NCI-H1105 (cell line): ENCODE measurements around the gene VSNL1.
"Not testable (repeated sequence)": the region's sequence is repeated elsewhere in the genome, so short reads cannot be mapped to it uniquely, and the experiment has no call there.

Experiments used
- DNase-seq: peaks from one replicate; lab custom pipeline; 2025; lab: John Stamatoyannopoulos, UW

Gene VSNL1

DNA sequence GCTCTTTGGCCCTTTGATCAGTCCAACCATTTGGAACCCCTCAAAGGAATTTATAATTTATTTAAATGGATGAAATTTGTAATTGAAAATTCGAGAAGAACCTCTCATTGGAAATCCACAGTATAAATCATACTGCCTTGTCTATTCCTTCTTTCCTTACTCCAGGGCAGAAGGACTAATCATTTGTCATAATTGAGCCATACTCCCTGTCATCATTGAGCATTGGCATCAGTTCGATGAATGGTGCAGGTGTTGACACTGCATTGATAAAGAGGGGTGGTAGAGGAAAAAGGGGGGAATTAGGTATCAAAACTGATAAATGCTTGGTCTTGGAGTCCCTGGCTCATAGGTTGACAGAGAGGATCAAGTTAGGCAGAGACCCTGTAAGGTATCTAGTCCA lies 2.0 kb downstream of the VSNL1 start:
- DNase-seq: no peak

DNA sequence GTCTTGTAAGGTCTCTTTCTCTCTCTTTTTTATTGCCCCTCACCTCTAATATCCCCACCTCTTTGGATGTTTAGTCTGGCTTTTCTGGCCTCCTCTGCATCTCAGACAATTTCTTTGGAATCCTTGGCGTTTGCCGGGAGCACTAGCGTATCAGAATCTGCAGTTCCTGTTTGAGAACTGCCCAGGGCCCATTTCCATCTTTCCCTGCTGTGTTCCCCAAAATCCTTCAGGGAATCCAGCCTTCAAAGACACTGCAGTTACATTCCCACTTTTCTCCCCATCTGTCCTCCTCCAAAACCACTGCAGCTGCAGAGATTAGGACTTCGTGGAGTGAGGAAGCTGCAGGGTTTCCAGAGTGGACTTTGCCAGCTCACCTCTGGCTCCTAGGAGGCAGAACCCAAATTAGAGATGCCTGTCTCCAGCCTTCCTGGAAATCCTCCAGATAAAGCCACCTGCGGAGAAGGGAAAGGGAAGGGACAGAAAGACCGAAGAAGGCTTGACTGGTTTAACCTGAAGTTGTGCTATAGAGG lies 2.7 kb downstream of the VSNL1 start:
- DNase-seq: no peak

- no peak for DNase-seq
These were observed 3.4 kb downstream of the VSNL1 start for GRCh38 chr2:17543848-17544247.

GRCh38 chr2:17544256-17544655 lies 3.8 kb downstream of the VSNL1 start:
- DNase-seq: no peak

- DNase-seq: no peak
These were observed 5.5 kb downstream of the VSNL1 start for GRCh38 chr2:17545680-17546613.

- DNase-seq: no peak
These were observed 6.7 kb downstream of the VSNL1 start for GRCh38 chr2:17547237-17547636.

GRCh38 chr2:17547737-17548136 lies 7.2 kb downstream of the VSNL1 start:
- no peak for DNase-seq

GRCh38 chr2:17550907-17551306 lies 10.4 kb downstream of the VSNL1 start:
- DNase-seq: no peak

GRCh38 chr2:17555150-17555549 lies 14.7 kb downstream of the VSNL1 start:
- DNase-seq: no peak

GRCh38 chr2:17557596-17557995 lies 17.1 kb downstream of the VSNL1 start:
- DNase-seq: no peak

DNA sequence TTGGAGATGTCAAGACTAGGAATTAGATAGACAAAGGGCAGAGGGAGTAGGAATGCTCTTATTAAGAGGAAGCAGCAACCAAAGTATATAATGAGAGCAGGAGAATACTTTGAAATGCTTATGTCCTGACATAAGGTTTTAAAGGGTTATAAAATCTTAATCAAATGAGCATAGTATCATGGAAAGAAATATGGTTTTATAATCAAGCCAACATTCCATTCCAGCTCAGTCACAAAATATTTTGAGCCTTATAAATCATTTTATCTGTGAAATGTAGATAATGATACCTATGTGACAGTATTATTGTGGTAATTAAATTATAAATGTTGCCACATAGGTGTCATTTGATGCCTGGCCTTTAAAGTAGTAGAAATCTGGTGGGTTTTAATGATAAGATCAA lies 17.6 kb downstream of the VSNL1 start:
- DNase-seq: no peak

- DNase-seq: no peak
These were observed 18.4 kb downstream of the VSNL1 start for GRCh38 chr2:17558878-17559277.

DNA sequence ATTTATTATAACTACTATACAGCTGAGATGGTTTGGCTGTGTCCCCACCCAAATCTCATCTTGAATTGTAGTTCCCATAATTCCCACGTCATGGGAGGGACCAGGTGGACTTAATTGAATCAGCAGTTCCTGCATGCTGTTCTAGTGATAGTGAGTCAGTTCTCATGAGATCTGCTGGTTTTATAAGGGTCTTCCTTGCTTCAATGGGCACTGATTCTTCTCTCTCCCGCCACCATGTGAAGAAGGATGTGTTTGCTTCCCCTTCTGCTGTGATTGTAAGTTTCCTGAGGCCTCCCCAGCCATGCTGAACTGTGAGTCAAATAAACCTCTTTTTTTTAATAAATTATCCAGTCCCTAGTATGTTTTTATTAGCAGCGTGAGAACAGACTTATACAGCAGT lies 25.2 kb downstream of the VSNL1 start:
- not testable (repeated sequence) for DNase-seq

DNA sequence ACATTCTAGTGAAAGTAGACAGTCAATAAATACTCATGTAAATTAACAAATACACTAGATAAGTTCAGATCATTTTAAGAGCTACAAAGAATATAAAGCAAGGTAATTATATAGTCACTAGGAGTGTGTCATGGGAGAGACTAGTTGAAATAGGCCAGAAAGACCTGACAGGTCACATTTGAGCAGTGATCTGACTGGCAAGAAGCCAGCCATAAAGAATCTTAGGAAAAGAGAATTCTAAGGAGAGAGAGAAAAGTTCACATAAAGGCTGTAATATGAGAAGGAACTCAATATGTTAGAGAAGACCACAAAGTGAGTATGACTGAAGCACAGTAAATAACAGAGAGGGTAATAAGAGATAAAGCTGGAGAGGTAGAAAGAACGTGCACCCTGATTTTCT lies 31.2 kb downstream of the VSNL1 start:
- DNase-seq: no peak

- DNase-seq: no peak
These were observed 32.7 kb downstream of the VSNL1 start for GRCh38 chr2:17573085-17573803.

GRCh38 chr2:17573804-17574175 lies 33.3 kb downstream of the VSNL1 start:
- no peak for DNase-seq

GRCh38 chr2:17574406-17575073 lies 34.0 kb downstream of the VSNL1 start:
- no peak for DNase-seq

DNA sequence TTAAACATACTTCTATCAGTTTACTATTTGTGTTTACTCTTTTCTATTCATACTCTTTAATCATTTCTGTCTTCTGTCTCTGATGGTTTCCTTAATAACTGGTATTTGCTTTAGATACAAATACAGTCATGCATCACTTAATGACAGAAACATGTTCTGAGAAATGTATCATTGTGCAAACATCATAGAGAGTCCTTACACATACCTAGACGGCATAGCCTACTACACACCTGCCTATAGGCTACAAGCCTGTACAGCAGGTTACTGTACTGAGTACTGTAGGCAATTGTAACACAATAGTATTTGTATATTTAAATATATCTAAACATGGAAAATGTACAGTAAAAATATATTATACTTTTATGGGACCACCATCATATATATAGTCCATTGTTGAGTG lies 36.3 kb downstream of the VSNL1 start:
- DNase-seq: no peak

- no peak for DNase-seq
These were observed 38.0 kb downstream of the VSNL1 start for GRCh38 chr2:17578466-17578928.

GRCh38 chr2:17579605-17580318 lies 39.3 kb downstream of the VSNL1 start:
- DNase-seq: no peak

- no peak for DNase-seq
These were observed 39.8 kb downstream of the VSNL1 start for GRCh38 chr2:17580319-17580715.

DNA sequence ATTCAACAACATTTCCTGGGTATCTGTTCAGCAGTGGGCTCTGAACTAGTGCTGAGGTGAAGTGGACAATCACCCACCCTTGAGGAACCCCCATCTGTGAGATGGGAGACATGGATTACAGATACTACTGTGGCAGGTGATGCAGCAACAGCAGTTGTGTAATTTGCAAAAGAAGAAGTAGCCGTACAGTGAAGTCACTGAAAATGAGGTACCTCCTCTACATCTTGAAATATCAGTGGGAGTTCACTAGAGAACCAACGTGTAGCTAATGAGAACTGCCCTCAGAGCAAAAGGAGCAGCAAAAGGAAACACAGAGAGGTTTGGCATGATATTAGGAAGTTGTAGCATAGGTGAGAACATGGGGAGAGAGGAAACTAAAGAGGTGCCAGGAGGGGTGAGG lies 41.3 kb downstream of the VSNL1 start:
- DNase-seq: no peak
